ENCODE results near the gene BLOC1S6. TPM values are rescaled to one million over a fixed set of nuclear protein-coding genes. Genes with fewer than 3 reads are reported as not detected.

BLOC1S6 gene
- total RNA-seq, 1 donor from 2014 or later = 40.9 TPM

GRCh38 chr15:45548753-45549520 is 38.2 kb upstream of the BLOC1S6 start:
- no peak for DNase-seq (ENCODE audit: low read depth)
- no peak for TF ChIP-seq CTCF (conservative IDR thresholded peaks at IDR 0.05; ENCODE audit: low read depth, low read length)
- H3K4me3 ChIP-seq (ENCODE audit: low read depth, low read length) = no peak overlapping the region

- no peak for DNase-seq (ENCODE audit: low read depth)
- no peak overlapping the region for H3K4me3 ChIP-seq (ENCODE audit: low read depth, low read length)
- no peak for TF ChIP-seq CTCF (conservative IDR thresholded peaks at IDR 0.05; ENCODE audit: low read depth, low read length)
Measured at GRCh38 chr15:45549541-45550220, 37.5 kb upstream of the BLOC1S6 start.

GRCh38 chr15:45550436-45550835 is 36.7 kb upstream of the BLOC1S6 start:
- no peak for DNase-seq (ENCODE audit: low read depth)
- no peak for TF ChIP-seq CTCF (conservative IDR thresholded peaks at IDR 0.05; ENCODE audit: low read depth, low read length)
- no peak overlapping the region for H3K4me3 ChIP-seq (ENCODE audit: low read depth, low read length)

- no peak for DNase-seq (ENCODE audit: low read depth)
- no peak overlapping the region for H3K4me3 ChIP-seq (ENCODE audit: low read depth, low read length)
- TF ChIP-seq CTCF (conservative IDR thresholded peaks at IDR 0.05; ENCODE audit: low read depth, low read length) = no peak
Measured at GRCh38 chr15:45551676-45552075, 35.5 kb upstream of the BLOC1S6 start.

- TF ChIP-seq CTCF (conservative IDR thresholded peaks at IDR 0.05; ENCODE audit: low read depth, low read length) = no peak
- DNase-seq (ENCODE audit: low read depth) = no peak
Measured at GRCh38 chr15:45555934-45556608, 31.1 kb upstream of the BLOC1S6 start.

GRCh38 chr15:45572617-45573016 is 14.6 kb upstream of the BLOC1S6 start:
- TF ChIP-seq CTCF (conservative IDR thresholded peaks at IDR 0.05; ENCODE audit: low read depth, low read length) = no peak
- DNase-seq (ENCODE audit: low read depth) = no peak
- no peak overlapping the region for H3K4me3 ChIP-seq (ENCODE audit: low read depth, low read length)

More at GRCh38 chr15:45555934-45556608, 31.1 kb upstream of the BLOC1S6 start:
- H3K4me3 ChIP-seq (ENCODE audit: low read depth, low read length) = no peak overlapping the region

Data from epithelial cell of proximal tubule (primary cell).